Endothelial cell of umbilical vein (primary cell): ENCODE results near the gene AFF1.

Source experiments
- CTCF ChIP-seq, 2 donors: IDR thresholded peaks; 1 replicate in 1 of 2; 2 replicates in 1 of 2; pipeline ENCODE4 v1.5.1; 2011; ENCODE audit warnings: low read length in 2 of 2, mild to moderate bottlenecking in 2 of 2, moderate library complexity in 2 of 2, control low read depth in 1 of 2, inconsistent platforms in 1 of 2, low read depth in 1 of 2; ENCODE audit not compliant: insufficient read depth in 1 of 2; ENCODE audit errors: extremely low read depth in 1 of 2
- EZH2 ChIP-seq: IDR thresholded peaks from 2 replicates; pipeline ENCODE4 v1.6.1; 2012; ENCODE audit warnings: borderline replicate concordance, low read depth, mild to moderate bottlenecking, moderate library complexity, low read length, inconsistent platforms; ENCODE audit not compliant: severe bottlenecking
- FOS ChIP-seq: IDR thresholded peaks from 2 replicates; pipeline ENCODE4 v1.6.1; 2011; ENCODE audit warnings: mild to moderate bottlenecking, low read length, moderate library complexity, borderline replicate concordance; ENCODE audit not compliant: insufficient read depth
- GATA2 ChIP-seq: IDR thresholded peaks from 2 replicates; pipeline ENCODE4 v1.7.0; 2011; ENCODE audit warnings: low read depth, mild to moderate bottlenecking, moderate library complexity, mixed read lengths, low read length; ENCODE audit not compliant: insufficient read length, insufficient read depth
- JUN ChIP-seq: IDR thresholded peaks from 2 replicates; pipeline ENCODE4 v1.6.1; 2011; ENCODE audit warnings: borderline replicate concordance, low read depth; ENCODE audit not compliant: insufficient read length, insufficient read depth
- MAX ChIP-seq: IDR thresholded peaks from 2 replicates; pipeline ENCODE4 v1.6.1; 2011; ENCODE audit not compliant: insufficient read depth, insufficient read length
- MYC ChIP-seq: IDR thresholded peaks from one replicate; pipeline ENCODE4 v1.6.1; 2011; ENCODE audit warnings: mild to moderate bottlenecking, low read depth, low read length
- POLR2A ChIP-seq: IDR thresholded peaks from 2 replicates; pipeline ENCODE4 v1.6.1; 2012; ENCODE audit warnings: low read depth, mild to moderate bottlenecking, control low read depth, low read length
- POLR2AphosphoS5 ChIP-seq: IDR thresholded peaks from 2 replicates; pipeline ENCODE4 v1.6.1; 2012; ENCODE audit warnings: low read depth, mild to moderate bottlenecking, control low read depth, low read length, moderate library complexity; ENCODE audit not compliant: insufficient read depth

- TF ChIP-seq CTCF (IDR thresholded peaks at IDR 0.05; ENCODE audit: extremely low read depth in 1 of 2, insufficient read depth in 1 of 2, low read depth in 1 of 2, low read length in 2 of 2): no peak
- no peak for TF ChIP-seq POLR2AphosphoS5
- no peak for TF ChIP-seq POLR2A
- no peak for TF ChIP-seq EZH2
- TF ChIP-seq FOS: no peak
- no peak for TF ChIP-seq MYC
- no peak for TF ChIP-seq GATA2
- TF ChIP-seq JUN: no peak
- no peak for TF ChIP-seq MAX
Observed at GRCh38 chr4:87109121-87109520, 174.3 kb downstream of the AFF1 start.
